A673 (cell line): ENCODE data around the gene UBE2E2. TPM values are rescaled to one million over a fixed set of nuclear protein-coding genes. Genes with fewer than 3 reads are reported as not detected.

ENCODE experiments used
- BruUV-seq: library from RNA; stranded (reverse); fragments of 400-500 nt; replicated peaks from 2 replicates; lab custom pipeline; 2021; lab: Mats Ljungman, UMichigan
- CTCF ChIA-PET: fragments of 300-600 bp; sonication (Branson Sonifier 250); formaldehyde crosslinking; loops from one replicate; lab custom pipeline; 2022; ENCODE audit warnings: antibody characterized with exemption; lab: Charles Lee
- POLR2A ChIA-PET: fragments of 300-600 bp; sonication (Branson Sonifier 250); formaldehyde crosslinking; loops from one replicate; lab custom pipeline; 2022; ENCODE audit warnings: antibody characterized with exemption; ENCODE audit not compliant: low non-redundant PET; lab: Charles Lee
- DNase-seq: peaks from one replicate; pipeline ENCODE4 v3.0.0-alpha.2; 2015; ENCODE audit warnings: low spot score
- H3K27ac ChIP-seq: fragments of 200-600 bp; sonication (generic); 2 replicates; pipeline ENCODE4 v1.5.1; 2016; ENCODE audit warnings: mixed run types, low read depth, mild to moderate bottlenecking, mixed read lengths, antibody characterized with exemption, low read length; ENCODE audit not compliant: poor library complexity, severe bottlenecking
- H3K27me3 ChIP-seq: fragments of 200-600 bp; sonication (generic); replicated peaks from 2 replicates; pipeline ENCODE4 v1.6.1; 2017; ENCODE audit warnings: mixed run types, low read depth, mild to moderate bottlenecking, mixed read lengths, antibody characterized with exemption, low read length; ENCODE audit not compliant: insufficient read depth, poor library complexity
- H3K36me3 ChIP-seq: fragments of 200-600 bp; sonication (generic); 2 replicates; pipeline ENCODE4 v1.6.1; 2016; ENCODE audit warnings: mixed run types, mild to moderate bottlenecking, mixed read lengths, antibody characterized with exemption, low read length; ENCODE audit not compliant: insufficient read depth, poor library complexity, severe bottlenecking
- H3K4me1 ChIP-seq: fragments of 200-600 bp; sonication (generic); 2 replicates; pipeline ENCODE4 v1.6.1; 2017; ENCODE audit warnings: mixed run types, mild to moderate bottlenecking, mixed read lengths, antibody characterized with exemption, low read length; ENCODE audit not compliant: insufficient read depth, poor library complexity, severe bottlenecking
- H3K4me3 ChIP-seq: fragments of 200-600 bp; sonication (generic); 2 replicates; pipeline ENCODE4 v1.5.1; 2016; ENCODE audit warnings: low read depth, mixed run types, mild to moderate bottlenecking, mixed read lengths, low read length; ENCODE audit not compliant: poor library complexity, severe bottlenecking
- H3K9me3 ChIP-seq: fragments of 200-600 bp; sonication (generic); 2 replicates; pipeline ENCODE4 v1.6.1; 2016; ENCODE audit warnings: mixed run types, low read depth, mild to moderate bottlenecking, mixed read lengths, antibody characterized with exemption, low read length; ENCODE audit not compliant: poor library complexity, severe bottlenecking
- CTCF ChIP-seq: fragments of 300-800, 200-600 bp; sonication (generic); conservative IDR thresholded peaks from 2 replicates; pipeline ENCODE4 v1.5.1; 2017; ENCODE audit warnings: low read depth, mild to moderate bottlenecking, antibody characterized with exemption, low read length, moderate library complexity, mixed read lengths
- EZH2 ChIP-seq: fragments of 200-600 bp; sonication (generic); IDR thresholded peaks from 2 replicates; pipeline ENCODE4 v1.6.1; 2017; ENCODE audit warnings: borderline replicate concordance, low read depth, mild to moderate bottlenecking, mixed read lengths, antibody characterized with exemption, low read length; ENCODE audit not compliant: poor library complexity, severe bottlenecking
- intact Hi-C: fragments of 100-400 bp; cut with micrococcal nuclease; formaldehyde crosslinking; loops from one replicate; pipeline ENCODE4 v1.10.0; 2022; ENCODE audit not compliant: unreplicated experiment
- total RNA-seq: library from RNA; stranded (reverse); gene quantifications from 2 replicates; pipeline ENCODE4 v1.2.3, GENCODE V29; 2021

Gene UBE2E2
- total RNA-seq, 1 experiment from 2014 or later: 2.0 TPM

- Histone ChIP-seq H3K27ac (no peak overlapping the region), H3K4me1 (no peaks in the 10 kb centered on the region), H3K36me3 (no peaks in the 10 kb centered on the region), H3K27me3 (no peaks in the 10 kb centered on the region), H3K4me3 (no peak overlapping the region), H3K9me3 (no peaks in the 10 kb centered on the region)
- CTCF ChIA-PET: no interaction called here
- TF ChIP-seq EZH2 (no peak), CTCF (no peak)
- DNase-seq: no peak
- POLR2A ChIA-PET: no interaction called here
- intact Hi-C loops: no loop called here
- no TSS peak for BruUV-seq
Measured at GRCh38 chr3:23580096-23580713, 377.1 kb downstream of the UBE2E2 start.

- Histone ChIP-seq H3K9me3 (no peaks in the 10 kb centered on the region), H3K27me3 (no peaks in the 10 kb centered on the region), H3K36me3 (no peaks in the 10 kb centered on the region), H3K27ac (no peak overlapping the region), H3K4me3 (no peak overlapping the region), H3K4me1 (no peaks in the 10 kb centered on the region)
- BruUV-seq: no TSS peak
- ChIA-PET POLR2A (no interaction called here), CTCF (no interaction called here)
- intact Hi-C loops: no loop called here
- DNase-seq: no peak
- no peak for TF ChIP-seq CTCF
- no peak for TF ChIP-seq EZH2
Measured at GRCh38 chr3:23583980-23584740, 381.0 kb downstream of the UBE2E2 start.

GRCh38 chr3:23587513-23587912, 384.4 kb downstream of the UBE2E2 start:
- TF ChIP-seq CTCF (no peak), EZH2 (no peak)
- Histone ChIP-seq H3K4me3 (no peak overlapping the region), H3K27me3 (no peaks in the 10 kb centered on the region), H3K36me3 (no peaks in the 10 kb centered on the region), H3K9me3 (no peaks in the 10 kb centered on the region), H3K4me1 (no peaks in the 10 kb centered on the region), H3K27ac (no peak overlapping the region)
- ChIA-PET CTCF (no interaction called here), POLR2A (no interaction called here)
- intact Hi-C loops: no loop called here
- no peak for DNase-seq
- BruUV-seq: no TSS peak
